ENCODE results near the gene GALNT8. TPM values are rescaled to one million over a fixed set of nuclear protein-coding genes. Genes with fewer than 3 reads are reported as not detected.

The GALNT8 gene
- total and polyA plus RNA-seq, 9 of the 15 experiments (the other 6 are each of a cell fraction or from before 2014, with no cell fraction given), result 0.11 to 0.23 (median 0.21) TPM; not detected in 6

DNA sequence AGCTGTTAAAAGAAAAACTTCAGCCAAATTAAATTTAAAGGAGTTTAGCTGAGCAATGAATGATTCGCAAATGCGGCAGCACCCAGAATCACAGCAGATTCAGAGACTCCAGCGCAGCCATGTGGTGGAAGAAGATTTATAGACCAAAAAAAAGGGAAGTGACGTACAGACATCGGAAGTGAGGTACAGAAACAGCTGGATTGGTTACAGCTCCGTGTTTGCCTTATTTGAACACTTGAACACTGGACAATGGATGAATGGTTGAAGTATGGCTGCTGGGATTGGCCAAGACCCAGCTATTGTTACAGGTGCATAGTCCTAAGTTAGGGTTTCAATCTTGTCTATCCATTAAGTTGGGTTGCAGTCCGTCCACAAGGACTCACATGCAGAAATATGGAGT, 42.6 kb downstream of the GALNT8 start (continued):
- TF ChIP-seq, protein P1, sequence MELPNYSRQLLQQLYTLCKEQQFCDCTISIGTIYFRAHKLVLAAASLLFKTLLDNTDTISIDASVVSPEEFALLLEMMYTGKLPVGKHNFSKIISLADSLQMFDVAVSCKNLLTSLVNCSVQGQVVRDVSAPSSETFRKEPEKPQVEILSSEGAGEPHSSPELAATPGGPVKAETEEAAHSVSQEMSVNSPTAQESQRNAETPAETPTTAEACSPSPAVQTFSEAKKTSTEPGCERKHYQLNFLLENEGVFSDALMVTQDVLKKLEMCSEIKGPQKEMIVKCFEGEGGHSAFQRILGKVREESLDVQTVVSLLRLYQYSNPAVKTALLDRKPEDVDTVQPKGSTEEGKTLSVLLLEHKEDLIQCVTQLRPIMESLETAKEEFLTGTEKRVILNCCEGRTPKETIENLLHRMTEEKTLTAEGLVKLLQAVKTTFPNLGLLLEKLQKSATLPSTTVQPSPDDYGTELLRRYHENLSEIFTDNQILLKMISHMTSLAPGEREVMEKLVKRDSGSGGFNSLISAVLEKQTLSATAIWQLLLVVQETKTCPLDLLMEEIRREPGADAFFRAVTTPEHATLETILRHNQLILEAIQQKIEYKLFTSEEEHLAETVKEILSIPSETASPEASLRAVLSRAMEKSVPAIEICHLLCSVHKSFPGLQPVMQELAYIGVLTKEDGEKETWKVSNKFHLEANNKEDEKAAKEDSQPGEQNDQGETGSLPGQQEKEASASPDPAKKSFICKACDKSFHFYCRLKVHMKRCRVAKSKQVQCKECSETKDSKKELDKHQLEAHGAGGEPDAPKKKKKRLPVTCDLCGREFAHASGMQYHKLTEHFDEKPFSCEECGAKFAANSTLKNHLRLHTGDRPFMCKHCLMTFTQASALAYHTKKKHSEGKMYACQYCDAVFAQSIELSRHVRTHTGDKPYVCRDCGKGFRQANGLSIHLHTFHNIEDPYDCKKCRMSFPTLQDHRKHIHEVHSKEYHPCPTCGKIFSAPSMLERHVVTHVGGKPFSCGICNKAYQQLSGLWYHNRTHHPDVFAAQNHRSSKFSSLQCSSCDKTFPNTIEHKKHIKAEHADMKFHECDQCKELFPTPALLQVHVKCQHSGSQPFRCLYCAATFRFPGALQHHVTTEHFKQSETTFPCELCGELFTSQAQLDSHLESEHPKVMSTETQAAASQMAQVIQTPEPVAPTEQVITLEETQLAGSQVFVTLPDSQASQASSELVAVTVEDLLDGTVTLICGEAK (IDR thresholded peaks at IDR 0.05), result peak; percentile 83
- TF ChIP-seq, protein P1 (CRISPR knock-in tag; IDR thresholded peaks at IDR 0.05), result no peak
- TF ChIP-seq, protein P2, sequence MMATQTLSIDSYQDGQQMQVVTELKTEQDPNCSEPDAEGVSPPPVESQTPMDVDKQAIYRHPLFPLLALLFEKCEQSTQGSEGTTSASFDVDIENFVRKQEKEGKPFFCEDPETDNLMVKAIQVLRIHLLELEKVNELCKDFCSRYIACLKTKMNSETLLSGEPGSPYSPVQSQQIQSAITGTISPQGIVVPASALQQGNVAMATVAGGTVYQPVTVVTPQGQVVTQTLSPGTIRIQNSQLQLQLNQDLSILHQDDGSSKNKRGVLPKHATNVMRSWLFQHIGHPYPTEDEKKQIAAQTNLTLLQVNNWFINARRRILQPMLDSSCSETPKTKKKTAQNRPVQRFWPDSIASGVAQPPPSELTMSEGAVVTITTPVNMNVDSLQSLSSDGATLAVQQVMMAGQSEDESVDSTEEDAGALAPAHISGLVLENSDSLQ (IDR thresholded peaks at IDR 0.05), result peak; percentile 64
- TF ChIP-seq, protein P3, sequence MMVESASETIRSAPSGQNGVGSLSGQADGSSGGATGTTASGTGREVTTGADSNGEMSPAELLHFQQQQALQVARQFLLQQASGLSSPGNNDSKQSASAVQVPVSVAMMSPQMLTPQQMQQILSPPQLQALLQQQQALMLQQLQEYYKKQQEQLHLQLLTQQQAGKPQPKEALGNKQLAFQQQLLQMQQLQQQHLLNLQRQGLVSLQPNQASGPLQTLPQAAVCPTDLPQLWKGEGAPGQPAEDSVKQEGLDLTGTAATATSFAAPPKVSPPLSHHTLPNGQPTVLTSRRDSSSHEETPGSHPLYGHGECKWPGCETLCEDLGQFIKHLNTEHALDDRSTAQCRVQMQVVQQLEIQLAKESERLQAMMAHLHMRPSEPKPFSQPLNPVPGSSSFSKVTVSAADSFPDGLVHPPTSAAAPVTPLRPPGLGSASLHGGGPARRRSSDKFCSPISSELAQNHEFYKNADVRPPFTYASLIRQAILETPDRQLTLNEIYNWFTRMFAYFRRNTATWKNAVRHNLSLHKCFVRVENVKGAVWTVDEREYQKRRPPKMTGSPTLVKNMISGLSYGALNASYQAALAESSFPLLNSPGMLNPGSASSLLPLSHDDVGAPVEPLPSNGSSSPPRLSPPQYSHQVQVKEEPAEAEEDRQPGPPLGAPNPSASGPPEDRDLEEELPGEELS (CRISPR knock-in tag; IDR thresholded peaks at IDR 0.05; ENCODE audit: borderline replicate concordance), result no peak
- TF ChIP-seq FOXM1 (IDR thresholded peaks at IDR 0.05; ENCODE audit: low read depth) (peak; percentile 69), FOXM1 (CRISPR knock-in tag; IDR thresholded peaks at IDR 0.05; ENCODE audit: low read depth) (no peak), ZKSCAN1 (IDR thresholded peaks at IDR 0.05; ENCODE audit: low read depth, low read length) (no peak), MTA1 (IDR thresholded peaks at IDR 0.05; ENCODE audit: borderline replicate concordance) (no peak), ATF1 (CRISPR knock-in tag; IDR thresholded peaks at IDR 0.05) (no peak), ATF1 (tag; IDR thresholded peaks at IDR 0.05) (peak; percentile 62), MEIS2 (IDR thresholded peaks at IDR 0.05; ENCODE audit: partially characterized antibody) (peak; percentile 66)
- TF ChIP-seq, protein P4, sequence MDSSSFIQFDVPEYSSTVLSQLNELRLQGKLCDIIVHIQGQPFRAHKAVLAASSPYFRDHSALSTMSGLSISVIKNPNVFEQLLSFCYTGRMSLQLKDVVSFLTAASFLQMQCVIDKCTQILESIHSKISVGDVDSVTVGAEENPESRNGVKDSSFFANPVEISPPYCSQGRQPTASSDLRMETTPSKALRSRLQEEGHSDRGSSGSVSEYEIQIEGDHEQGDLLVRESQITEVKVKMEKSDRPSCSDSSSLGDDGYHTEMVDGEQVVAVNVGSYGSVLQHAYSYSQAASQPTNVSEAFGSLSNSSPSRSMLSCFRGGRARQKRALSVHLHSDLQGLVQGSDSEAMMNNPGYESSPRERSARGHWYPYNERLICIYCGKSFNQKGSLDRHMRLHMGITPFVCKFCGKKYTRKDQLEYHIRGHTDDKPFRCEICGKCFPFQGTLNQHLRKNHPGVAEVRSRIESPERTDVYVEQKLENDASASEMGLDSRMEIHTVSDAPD (CRISPR knock-in tag; IDR thresholded peaks at IDR 0.05), result no peak
- TF ChIP-seq, protein P5, sequence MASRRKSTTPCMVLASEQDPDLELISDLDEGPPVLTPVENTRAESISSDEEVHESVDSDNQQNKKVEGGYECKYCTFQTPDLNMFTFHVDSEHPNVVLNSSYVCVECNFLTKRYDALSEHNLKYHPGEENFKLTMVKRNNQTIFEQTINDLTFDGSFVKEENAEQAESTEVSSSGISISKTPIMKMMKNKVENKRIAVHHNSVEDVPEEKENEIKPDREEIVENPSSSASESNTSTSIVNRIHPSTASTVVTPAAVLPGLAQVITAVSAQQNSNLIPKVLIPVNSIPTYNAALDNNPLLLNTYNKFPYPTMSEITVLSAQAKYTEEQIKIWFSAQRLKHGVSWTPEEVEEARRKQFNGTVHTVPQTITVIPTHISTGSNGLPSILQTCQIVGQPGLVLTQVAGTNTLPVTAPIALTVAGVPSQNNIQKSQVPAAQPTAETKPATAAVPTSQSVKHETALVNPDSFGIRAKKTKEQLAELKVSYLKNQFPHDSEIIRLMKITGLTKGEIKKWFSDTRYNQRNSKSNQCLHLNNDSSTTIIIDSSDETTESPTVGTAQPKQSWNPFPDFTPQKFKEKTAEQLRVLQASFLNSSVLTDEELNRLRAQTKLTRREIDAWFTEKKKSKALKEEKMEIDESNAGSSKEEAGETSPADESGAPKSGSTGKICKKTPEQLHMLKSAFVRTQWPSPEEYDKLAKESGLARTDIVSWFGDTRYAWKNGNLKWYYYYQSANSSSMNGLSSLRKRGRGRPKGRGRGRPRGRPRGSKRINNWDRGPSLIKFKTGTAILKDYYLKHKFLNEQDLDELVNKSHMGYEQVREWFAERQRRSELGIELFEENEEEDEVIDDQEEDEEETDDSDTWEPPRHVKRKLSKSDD (conservative IDR thresholded peaks at IDR 0.05; ENCODE audit: low read length), result no peak

All from K562 (cell line).